ENCODE results near the gene ABCC6.
"Not testable (repeated sequence)": the region's sequence is repeated elsewhere in the genome, so short reads cannot be mapped to it uniquely, and the experiment has no call there.

ABCC6 gene

GRCh38 chr16:16190546-16190945 lies 32.7 kb downstream of the ABCC6 start:
- no peak for DNase-seq (ENCODE audit: low read depth)

GRCh38 chr16:16189842-16190241 lies 33.5 kb downstream of the ABCC6 start:
- no peak for DNase-seq (ENCODE audit: low read depth)

GRCh38 chr16:16188827-16189226 lies 34.5 kb downstream of the ABCC6 start:
- no peak for DNase-seq (ENCODE audit: low read depth)

- DNase-seq (ENCODE audit: low read depth): no peak
Observed at GRCh38 chr16:16186820-16187219, 36.5 kb downstream of the ABCC6 start.

GRCh38 chr16:16185095-16185494 lies 38.2 kb downstream of the ABCC6 start:
- DNase-seq (ENCODE audit: low read depth): no peak

GRCh38 chr16:16184594-16184993 lies 38.7 kb downstream of the ABCC6 start:
- DNase-seq (ENCODE audit: low read depth): no peak

- DNase-seq (ENCODE audit: low read depth): no peak
Observed at GRCh38 chr16:16183562-16183961, 39.7 kb downstream of the ABCC6 start.

- no peak for DNase-seq (ENCODE audit: low read depth)
Observed at GRCh38 chr16:16182918-16183317, 40.4 kb downstream of the ABCC6 start.

GRCh38 chr16:16181748-16182147 lies 41.5 kb downstream of the ABCC6 start:
- not testable (repeated sequence) for DNase-seq (ENCODE audit: low read depth)

- no peak for DNase-seq (ENCODE audit: low read depth)
Observed at GRCh38 chr16:16178455-16179162, 44.7 kb downstream of the ABCC6 start.

GRCh38 chr16:16176328-16176727 lies 47.0 kb downstream of the ABCC6 start:
- DNase-seq (ENCODE audit: low read depth): no peak

GRCh38 chr16:16175296-16175695 lies 48.0 kb downstream of the ABCC6 start:
- DNase-seq (ENCODE audit: low read depth): no peak

- DNase-seq (ENCODE audit: low read depth): no peak
Observed at GRCh38 chr16:16172991-16173390, 50.3 kb downstream of the ABCC6 start.

- no peak for DNase-seq (ENCODE audit: low read depth)
Observed at GRCh38 chr16:16171332-16171919, 51.9 kb downstream of the ABCC6 start.

- DNase-seq (ENCODE audit: low read depth): no peak
Observed at GRCh38 chr16:16169615-16170014, 53.7 kb downstream of the ABCC6 start.

GRCh38 chr16:16168431-16168830 lies 54.9 kb downstream of the ABCC6 start:
- DNase-seq (ENCODE audit: low read depth): no peak

- no peak for DNase-seq (ENCODE audit: low read depth)
Observed at GRCh38 chr16:16167927-16168326, 55.4 kb downstream of the ABCC6 start.

GRCh38 chr16:16166949-16167348 lies 56.3 kb downstream of the ABCC6 start:
- DNase-seq (ENCODE audit: low read depth): no peak

- DNase-seq (ENCODE audit: low read depth): no peak
Observed at GRCh38 chr16:16166085-16166484, 57.2 kb downstream of the ABCC6 start.

GRCh38 chr16:16164243-16164642 lies 59.1 kb downstream of the ABCC6 start:
- no peak for DNase-seq (ENCODE audit: low read depth)

GRCh38 chr16:16163571-16163970 lies 59.7 kb downstream of the ABCC6 start:
- no peak for DNase-seq (ENCODE audit: low read depth)

GRCh38 chr16:16163109-16163508 lies 60.2 kb downstream of the ABCC6 start:
- no peak for DNase-seq (ENCODE audit: low read depth)

GRCh38 chr16:16162591-16162990 lies 60.7 kb downstream of the ABCC6 start:
- no peak for DNase-seq (ENCODE audit: low read depth)

GRCh38 chr16:16161840-16162239 lies 61.5 kb downstream of the ABCC6 start:
- DNase-seq (ENCODE audit: low read depth): not testable (repeated sequence)
